K562 (cell line): ENCODE measurements around the gene DSG3. TPM values are rescaled to one million over a fixed set of nuclear protein-coding genes. Genes with fewer than 3 reads are reported as not detected.

Experiments used
- ATAC-seq: fragments of 200-7000 bp; cut with Tn5 transposase; 3 replicates; pipeline ENCODE4 v1.9.1; 2020; ENCODE audit warnings: moderate library complexity
- BruUV-seq: library from RNA; stranded (reverse); fragments of 400-500 nt; replicated peaks from 2 replicates; lab custom pipeline; 2021; lab: Mats Ljungman, UMichigan
- CTCF ChIA-PET: fragments of 300-600 bp; formaldehyde crosslinking; extraction: SDS; loops from one replicate; lab custom pipeline; 2021; ENCODE audit warnings: low intra/inter-chr PET ratio; lab: Yijun Ruan, JAX
- POLR2A ChIA-PET: fragments of 300-600, 350-650 bp; sonication (Branson Sonifier 250); formaldehyde crosslinking; extraction: SDS; loops from one replicate; lab custom pipeline; 2021; ENCODE audit warnings: antibody characterized with exemption, inconsistent platforms; lab: Yijun Ruan, JAX
- DNase-seq, 4 experiments: peaks; one replicate each; pipeline versions ENCODE4 v3.0.0 to v3.0.0-alpha.2; 2011 to 2018; ENCODE audit warnings: low spot score in 3 of 4, mixed read lengths in 3 of 4; ENCODE audit errors: extremely low read depth in 1 of 4
- FAIRE-seq: peaks from 2 replicates; lab custom pipeline; 2011; peaks lifted over from hg19 to GRCh38; lab: Jason Lieb, UNC
- H2AFZ ChIP-seq: 2 replicates; pipeline ENCODE4 v1.6.0; 2011; ENCODE audit warnings: low read depth, low read length, control low read depth, inconsistent platforms
- H3K27ac ChIP-seq: fragments of 200-600 bp; 3 replicates; pipeline ENCODE4 v1.8.0; 2011; ENCODE audit warnings: low read depth, mild to moderate bottlenecking, control low read depth, inconsistent platforms, low read length, moderate library complexity, mixed read lengths; ENCODE audit errors: extremely low read depth
- H3K27me3 ChIP-seq, 2 experiments: fragments of 300-600 bp in 1 of 2; 2 replicates in 1 of 2; 3 replicates in 1 of 2; pipeline versions ENCODE4 v1.6.0 to v1.8.0; 2011; ENCODE audit warnings: inconsistent platforms in 2 of 2, low read length in 2 of 2, mild to moderate bottlenecking in 1 of 2, mixed read lengths in 1 of 2, moderate library complexity in 1 of 2; ENCODE audit not compliant: control insufficient read depth in 2 of 2, insufficient read depth in 2 of 2
- H3K36me3 ChIP-seq: fragments of 300-600 bp; 3 replicates; pipeline ENCODE4 v1.8.0; 2011; ENCODE audit warnings: mild to moderate bottlenecking, low read length, inconsistent platforms; ENCODE audit not compliant: control insufficient read depth, insufficient read depth
- H3K4me1 ChIP-seq, 2 experiments: fragments of 200-600 bp in 1 of 2; replicated peaks in 1 of 2; 2 replicates in 1 of 2; 3 replicates in 1 of 2; pipeline versions ENCODE4 v1.5.1 to v1.8.0; 2011; ENCODE audit warnings: inconsistent platforms in 2 of 2, low read length in 2 of 2, mild to moderate bottlenecking in 1 of 2, mixed read lengths in 1 of 2, moderate library complexity in 1 of 2; ENCODE audit not compliant: control insufficient read depth in 2 of 2, insufficient read depth in 2 of 2
- H3K4me2 ChIP-seq: 2 replicates; pipeline ENCODE4 v1.6.1; 2011; ENCODE audit warnings: low read length, control low read depth, inconsistent platforms, mixed read lengths; ENCODE audit not compliant: insufficient read depth
- H3K4me3 ChIP-seq: fragments of 200-600 bp; sonication (generic), shearing (Covaris generic); 2 replicates; pipeline ENCODE4 v1.5.1; 2016; ENCODE audit warnings: control low read depth, inconsistent platforms
- H3K79me2 ChIP-seq: fragments of 200-600 bp; 3 replicates; pipeline ENCODE4 v1.8.0; 2011; ENCODE audit warnings: low read length, inconsistent platforms; ENCODE audit not compliant: control insufficient read depth, insufficient read depth
- H3K9ac ChIP-seq, 2 experiments: 2 replicates each; pipeline versions ENCODE4 v1.6.0 to v1.6.1; 2011; ENCODE audit warnings: low read depth in 2 of 2, low read length in 2 of 2, control low read depth in 1 of 2, inconsistent platforms in 1 of 2, mild to moderate bottlenecking in 1 of 2, mixed read lengths in 1 of 2; ENCODE audit not compliant: insufficient read depth in 1 of 2
- H3K9me1 ChIP-seq: one replicate; pipeline ENCODE4 v1.6.0; 2011; ENCODE audit warnings: inconsistent platforms, mild to moderate bottlenecking, low read length, moderate library complexity; ENCODE audit not compliant: control insufficient read depth, insufficient read depth
- H3K9me3 ChIP-seq: replicated peaks from 2 replicates; pipeline ENCODE4 v1.5.1; 2011; ENCODE audit warnings: low read depth, low read length, inconsistent platforms; ENCODE audit not compliant: control insufficient read depth, insufficient read depth
- H4K20me1 ChIP-seq: replicated peaks from 2 replicates; pipeline ENCODE4 v1.6.1; 2011; ENCODE audit warnings: low read length, inconsistent platforms, mixed read lengths; ENCODE audit not compliant: control insufficient read depth, insufficient read depth
- CTCF ChIP-seq, 3 experiments: IDR thresholded peaks in 2 of 3; conservative IDR thresholded peaks in 1 of 3; 2 replicates each; pipeline ENCODE4 v1.5.1; 2011 to 2012; ENCODE audit warnings: low read length in 3 of 3, mild to moderate bottlenecking in 3 of 3, control low read depth in 2 of 3, improper control_type of control experiment in 1 of 3, inconsistent platforms in 1 of 3, low read depth in 1 of 3, mixed read lengths in 1 of 3, moderate library complexity in 1 of 3; ENCODE audit not compliant: insufficient read depth in 2 of 3
- GATA2 ChIP-seq: sonication (generic); formaldehyde crosslinking; IDR thresholded peaks from 2 replicates; pipeline ENCODE4 v1.4.0; 2020; ENCODE audit warnings: mild to moderate bottlenecking, missing genetic modification reagents
- IRF1 ChIP-seq: sonication (generic); formaldehyde crosslinking; IDR thresholded peaks from 2 replicates; pipeline ENCODE4 v1.8.0; 2022; ENCODE audit warnings: missing genetic modification reagents, mild to moderate bottlenecking, borderline replicate concordance
- PCBP1 ChIP-seq: fragments of 200-400 bp; formaldehyde crosslinking; IDR thresholded peaks from 2 replicates; pipeline ENCODE4 v1.6.1; 2018; ENCODE audit warnings: mild to moderate bottlenecking, low read depth, low read length; ENCODE audit not compliant: poor library complexity, severe bottlenecking
- RAD21 ChIP-seq, 2 experiments: fragments of 250-450 bp in 1 of 2; fragments of 450-650 bp in 1 of 2; sonication (Bioruptor Pico) in 1 of 2; formaldehyde crosslinking in 1 of 2; IDR thresholded peaks in 1 of 2; conservative IDR thresholded peaks in 1 of 2; 2 replicates each; pipeline versions ENCODE4 v1.4.0 to v1.8.0; 2020 to 2022; ENCODE audit warnings: mild to moderate bottlenecking in 2 of 2, moderate library complexity in 1 of 2
- SRSF3 ChIP-seq: fragments of 200-400 bp; formaldehyde crosslinking; IDR thresholded peaks from 2 replicates; pipeline ENCODE4 v1.6.1; 2016; ENCODE audit warnings: mild to moderate bottlenecking, low read length, moderate library complexity; ENCODE audit not compliant: insufficient read depth
- ZFPM2 ChIP-seq: fragments of 250-450 bp; sonication (Bioruptor Pico); IDR thresholded peaks from 2 replicates; pipeline ENCODE4 v1.5.1; 2022; ENCODE audit warnings: mild to moderate bottlenecking
- ZNF76 ChIP-seq: fragments of 250-450 bp; sonication (Bioruptor Pico); IDR thresholded peaks from 2 replicates; pipeline ENCODE4 v1.4.0; 2020; ENCODE audit warnings: mild to moderate bottlenecking, moderate library complexity, borderline replicate concordance
- WGBS: fragments of 100-300 bp; shearing (Covaris generic); methylation state at CpG from one replicate; pipeline ENCODE4 v1.1.6; 2016; ENCODE audit warnings: low coverage, mixed read lengths; ENCODE audit not compliant: insufficient coverage; ENCODE audit errors: missing lambda C conversion rate; 5-methylcytosine and 5-hydroxymethylcytosine counted together
- in situ Hi-C: fragments of 300-500 bp; cut with MboI; formaldehyde crosslinking; loops from 4 replicates; pipeline ENCODE4 v1.15.0; 2018; ENCODE audit warnings: inconsistent platforms, mixed read lengths
- intact Hi-C: fragments of 100-400 bp; cut with micrococcal nuclease; formaldehyde crosslinking; loops from 2 replicates; pipeline ENCODE4 v1.14.2; 2022
- polyA plus RNA-seq, 8 experiments: library from polyadenylated mRNA; depleted of rRNA in 4 of 8; stranded (reverse) in 5 of 8; unstranded in 3 of 8; fragments of >200 nt; fragmentation: Nextera tagmentation in 2 of 8; fragmentation: Illumina TruSeq in 1 of 8; extraction: Ambion mirVana in 2 of 8; extraction: Trizol in 1 of 8; gene quantifications; 2 replicates each; pipeline versions ENCODE4 v1.2.1 to v1.2.3, GENCODE V29; 2011 to 2014; ENCODE audit warnings: inconsistent platforms in 1 of 8, missing spikeins in 1 of 8
- total RNA-seq, 7 experiments: library from RNA; depleted of rRNA in 6 of 7; stranded (reverse); fragments of >200 nt in 6 of 7; fragmentation: Illumina TruSeq in 2 of 7; extraction: Trizol in 2 of 7; gene quantifications; 2 replicates each; pipeline versions ENCODE4 v1.2.1 to v1.2.3, GENCODE V29; 2011 to 2021; ENCODE audit warnings: low replicate concordance in 1 of 7

Gene DSG3
- total and polyA plus RNA-seq, 9 of the 15 experiments (the other 6 are each of a cell fraction or from before 2014, with no cell fraction given) = 0.04 to 0.18 (median 0.07) TPM; not detected in 1

GRCh38 chr18:31511098-31511497 lies 63.6 kb downstream of the DSG3 start:
- TF ChIP-seq PCBP1 (no peak), ZNF76 (no peak), IRF1 (CRISPR knock-in tag) (no peak), GATA2 (no peak), ZFPM2 (CRISPR knock-in tag) (no peak), CTCF (IDR thresholded peaks at IDR 0.05 in 2 of 3, conservative IDR thresholded peaks at IDR 0.05 in 1 of 3; ENCODE audit: insufficient read depth in 2 of 3, low read depth in 1 of 3, low read length in 3 of 3) (peak in 2 of 3 experiments; percentile 44 to 45; a peak in 2 of 6 replicates), SRSF3 (no peak), RAD21 (CRISPR knock-in tag; conservative IDR thresholded peaks at IDR 0.05 in 1 of 2, IDR thresholded peaks at IDR 0.05 in 1 of 2) (0 out of 4 replicates have a peak, but pooled peaks of 1 of the 2 experiments have one; percentile 13)
- Histone ChIP-seq H2AFZ (no peak overlapping the region), H3K4me3 (no peak overlapping the region), H3K4me1 (peaks cover 0 to 7% of the 10 kb centered on the region in 2 experiments; a peak in 2 of 5 replicates), H3K27ac (no peak overlapping the region), H3K9me3 (no peaks in the 10 kb centered on the region), H4K20me1 (peaks cover 13% of the 10 kb centered on the region; the same call in 1 of the 2 replicates), H3K79me2 (peaks cover 58% of the 10 kb centered on the region), H3K36me3 (no peaks in the 10 kb centered on the region), H3K4me2 (no peak overlapping the region), H3K27me3 (no peaks in the 10 kb centered on the region), H3K9ac (no peak overlapping the region), H3K9me1 (no peaks in the 10 kb centered on the region)
- in situ Hi-C loops = no loop called here
- no TSS peak for BruUV-seq
- intact Hi-C loops = no loop called here
- 36% methylated on average over 6 of the region's 6 CpGs for WGBS
- ChIA-PET POLR2A (interaction anchor here (0.6 to 1.1 kb wide), 2 partner anchors 11 to 452 kb away, joined by 3 to 4 read pairs; no protein-coding TSS in a partner anchor), CTCF (no interaction called here)
- DNase-seq = peak in 1 of 4 experiments; percentile 17
- peak; percentile 78 for ATAC-seq
- FAIRE-seq = no peak
